Measurements from ENCODE around the gene MAP3K1. TPM values are rescaled to one million over a fixed set of nuclear protein-coding genes. Genes with fewer than 3 reads are reported as not detected.
A peak's percentile ranks its signal among the peaks of the same experiment; 100 is the strongest.

MAP3K1 gene
- total RNA-seq, 1 donor from 2014 or later: 22.5 TPM

GRCh38 chr5:56909294-56910209 is 94.2 kb downstream of the MAP3K1 start, which contains the start of gene SETD9:
SETD9 (plus strand) TSS chr5:56909596; CDS start chr5:56909646, 50 bp downstream.
- peak; percentile 98 for DNase-seq (ENCODE audit: low spot score)

GRCh38 chr5:56910210-56910965 is 95.0 kb downstream of the MAP3K1 start:
- peak; percentile 38 for DNase-seq (ENCODE audit: low spot score)

DNA sequence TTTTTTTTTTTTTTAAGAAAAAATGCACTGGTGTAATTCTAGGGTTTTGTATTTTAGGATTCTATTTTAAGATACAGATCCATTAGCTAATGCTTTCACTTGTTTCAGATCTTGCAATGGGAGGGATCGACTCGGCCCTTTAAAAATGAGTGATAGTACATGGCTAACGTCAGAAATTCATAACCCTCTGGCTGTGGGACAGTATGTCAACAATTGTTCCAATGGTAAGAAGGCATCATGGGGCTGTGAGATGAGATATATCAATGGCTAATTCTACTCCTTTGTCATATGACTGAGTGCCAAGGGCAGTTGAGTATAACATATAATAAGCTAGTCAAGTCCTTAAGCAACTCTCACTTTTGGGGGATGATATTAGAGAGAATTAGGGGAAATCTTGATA is 98.4 kb downstream of the MAP3K1 start:
- DNase-seq (ENCODE audit: low spot score): no peak

DNA sequence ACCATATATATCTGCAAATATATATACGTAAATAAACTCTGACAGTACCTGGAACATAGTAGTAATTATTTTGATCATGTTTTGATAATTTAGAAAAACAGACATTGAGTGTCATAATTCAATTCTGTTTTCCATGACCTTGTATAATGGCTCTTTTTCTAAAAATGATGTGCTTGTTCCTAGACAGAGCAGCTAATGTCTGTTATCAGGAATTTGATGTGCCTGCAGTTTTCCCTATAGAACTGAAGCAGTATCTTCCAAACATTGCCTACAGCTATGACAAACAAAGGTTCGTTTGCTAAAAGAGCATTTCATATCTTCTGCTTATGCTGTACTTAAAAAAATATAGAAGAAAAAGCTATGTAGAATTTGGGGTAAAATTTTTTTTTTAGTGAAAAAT is 99.3 kb downstream of the MAP3K1 start:
- no peak for DNase-seq (ENCODE audit: low spot score)

- no peak for DNase-seq (ENCODE audit: low spot score)
Measured at GRCh38 chr5:56917534-56917933, 102.2 kb downstream of the MAP3K1 start.

- no peak for DNase-seq (ENCODE audit: low spot score)
Measured at GRCh38 chr5:56918054-56918453, 102.7 kb downstream of the MAP3K1 start.

DNA sequence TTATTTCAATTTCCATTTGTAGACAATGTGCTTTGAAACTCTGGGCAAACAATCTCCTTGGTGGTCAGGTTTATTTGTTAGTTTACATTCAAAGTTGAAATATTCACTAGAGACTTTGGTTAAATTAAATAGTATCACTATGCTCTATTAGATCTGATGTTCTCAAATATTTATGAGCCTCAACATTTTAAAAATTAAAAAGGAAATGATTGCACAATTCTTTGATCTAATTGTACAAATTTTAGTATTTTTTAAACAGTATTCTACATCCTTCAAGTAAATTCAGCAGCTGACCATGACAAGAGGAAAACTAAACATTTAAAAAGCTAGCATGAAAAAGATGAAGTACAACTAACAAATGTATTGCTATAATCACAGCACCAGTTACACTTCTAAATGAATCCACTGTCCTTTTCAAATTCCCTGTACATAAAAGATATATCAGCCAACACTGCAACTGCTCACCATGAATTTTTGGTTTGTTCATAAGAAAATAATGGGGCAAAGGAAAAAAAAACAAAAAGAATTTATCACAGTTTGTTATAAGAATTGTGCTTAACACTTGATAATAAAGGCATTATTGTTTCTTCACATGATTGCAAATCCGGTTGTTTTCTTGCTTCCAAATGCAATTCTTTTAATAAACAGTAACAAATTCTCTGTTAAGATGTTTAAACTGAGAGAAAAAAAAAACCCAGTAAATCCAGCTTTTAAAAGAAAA is 104.8 kb downstream of the MAP3K1 start:
- no peak for DNase-seq (ENCODE audit: low spot score)

GRCh38 chr5:56922922-56923321 is 107.6 kb downstream of the MAP3K1 start:
- no peak for DNase-seq (ENCODE audit: low spot score)

- DNase-seq (ENCODE audit: low spot score): no peak
Measured at GRCh38 chr5:56934325-56934724, 119.0 kb downstream of the MAP3K1 start.

DNA sequence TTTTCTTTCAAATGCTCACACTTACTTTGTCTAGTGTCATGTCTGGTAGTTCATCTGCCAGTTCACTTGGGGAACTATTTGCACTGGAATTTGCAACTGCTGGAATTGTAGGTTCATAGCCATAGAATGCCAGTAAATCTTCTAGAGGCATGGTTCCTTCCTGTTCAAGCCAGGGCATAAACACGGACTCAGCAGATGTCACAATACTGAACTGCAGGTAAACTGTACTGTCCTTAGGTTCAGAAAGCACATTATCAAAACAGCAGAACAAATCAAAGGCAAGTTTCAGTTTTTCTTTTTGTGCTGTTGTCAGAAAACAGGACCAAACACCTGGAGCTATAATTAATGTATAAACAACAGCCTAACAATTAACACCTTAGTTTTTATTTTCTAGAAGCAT is 123.5 kb downstream of the MAP3K1 start:
- DNase-seq (ENCODE audit: low spot score): no peak

DNA sequence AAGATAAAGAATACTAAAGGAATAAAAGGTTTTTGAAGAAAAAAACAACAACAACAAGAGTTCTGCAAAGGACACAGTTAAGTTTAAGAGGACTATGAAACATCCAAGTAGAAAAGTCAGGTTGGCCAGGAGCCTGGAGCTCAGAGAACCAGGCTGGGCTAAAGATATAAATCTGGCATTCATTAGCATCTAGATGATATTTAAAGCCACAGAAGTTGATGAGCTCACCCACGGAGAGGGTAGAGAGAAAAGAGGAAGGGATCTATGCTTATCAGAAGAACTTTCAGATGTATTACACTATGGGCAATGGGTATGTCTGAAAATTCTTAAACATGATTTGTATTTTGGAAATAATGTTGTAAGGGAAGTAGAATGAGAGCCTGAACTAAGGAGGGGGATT is 126.6 kb downstream of the MAP3K1 start:
- no peak for DNase-seq (ENCODE audit: low spot score)

Other genes starting within 250 kb of the MAP3K1 start
- 4.8 TPM for gene SETD9, start 94.0 kb downstream of the MAP3K1 start, total RNA-seq
- gene MIER3, start 136.6 kb downstream of the MAP3K1 start, total RNA-seq: 19.2 TPM